Central memory CD8-positive, alpha-beta T cell (primary cell): Measurements from ENCODE around the gene CSNK2A2.

Experiments
- ATAC-seq: fragments of 150-1000 bp; cut with Tn5 transposase; replicated peaks from 2 replicates; pipeline ENCODE4 v1.10.0; 2022; ENCODE audit warnings: mild to moderate bottlenecking, moderate FRiP score, moderate number of reproducible peaks; ENCODE audit not compliant: poor library complexity, severe bottlenecking; ENCODE audit errors: extremely low read depth
- DNase-seq, 2 donors: peaks; one replicate each; pipeline ENCODE4 v3.0.0; 2021; ENCODE audit warnings: low spot score in 2 of 2
- H3K27ac Mint-ChIP-seq: one replicate; pipeline ENCODE4 v1.8.0; 2022; ENCODE audit warnings: low read depth, mild to moderate bottlenecking, moderate library complexity, mixed read lengths
- H3K27me3 Mint-ChIP-seq: one replicate; pipeline ENCODE4 v1.8.0; 2022; ENCODE audit warnings: mixed read lengths
- H3K36me3 Mint-ChIP-seq: one replicate; pipeline ENCODE4 v1.8.0; 2022; ENCODE audit warnings: mild to moderate bottlenecking, moderate library complexity, mixed read lengths; ENCODE audit not compliant: insufficient read depth
- H3K4me1 Mint-ChIP-seq: one replicate; pipeline ENCODE4 v1.8.0; 2022; ENCODE audit warnings: mixed read lengths
- H3K4me3 Mint-ChIP-seq: one replicate; pipeline ENCODE4 v1.8.0; 2022; ENCODE audit warnings: mild to moderate bottlenecking, moderate library complexity, mixed read lengths
- H3K9me3 Mint-ChIP-seq: one replicate; pipeline ENCODE4 v1.8.0; 2022; ENCODE audit warnings: mixed read lengths

The CSNK2A2 gene

DNA sequence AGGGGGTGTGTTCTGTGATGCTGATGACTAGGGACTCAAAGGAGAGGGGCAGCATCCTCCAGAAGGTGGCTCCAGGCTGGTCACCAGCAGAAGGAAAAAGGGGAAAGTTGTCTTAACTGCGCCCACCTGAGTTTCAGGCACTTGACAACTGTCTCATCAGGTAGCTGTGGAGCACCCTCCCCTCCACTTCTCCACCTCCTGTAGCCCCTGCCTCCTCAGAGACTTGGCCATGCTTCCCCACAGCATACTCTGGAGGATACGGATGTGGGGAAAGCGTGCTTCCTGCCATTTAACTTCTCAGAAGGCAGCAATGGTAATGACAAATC is 86.6 kb downstream of the CSNK2A2 start:
- Mint-ChIP-seq H3K27me3 (no peaks in the 10 kb centered on the region), H3K36me3 (peaks cover 33% of the 10 kb centered on the region), H3K4me3 (no peak overlapping the region), H3K9me3 (no peaks in the 10 kb centered on the region), H3K27ac (no peak overlapping the region), H3K4me1 (no peaks in the 10 kb centered on the region)
- DNase-seq, result no peak
- ATAC-seq, result no peak

DNA sequence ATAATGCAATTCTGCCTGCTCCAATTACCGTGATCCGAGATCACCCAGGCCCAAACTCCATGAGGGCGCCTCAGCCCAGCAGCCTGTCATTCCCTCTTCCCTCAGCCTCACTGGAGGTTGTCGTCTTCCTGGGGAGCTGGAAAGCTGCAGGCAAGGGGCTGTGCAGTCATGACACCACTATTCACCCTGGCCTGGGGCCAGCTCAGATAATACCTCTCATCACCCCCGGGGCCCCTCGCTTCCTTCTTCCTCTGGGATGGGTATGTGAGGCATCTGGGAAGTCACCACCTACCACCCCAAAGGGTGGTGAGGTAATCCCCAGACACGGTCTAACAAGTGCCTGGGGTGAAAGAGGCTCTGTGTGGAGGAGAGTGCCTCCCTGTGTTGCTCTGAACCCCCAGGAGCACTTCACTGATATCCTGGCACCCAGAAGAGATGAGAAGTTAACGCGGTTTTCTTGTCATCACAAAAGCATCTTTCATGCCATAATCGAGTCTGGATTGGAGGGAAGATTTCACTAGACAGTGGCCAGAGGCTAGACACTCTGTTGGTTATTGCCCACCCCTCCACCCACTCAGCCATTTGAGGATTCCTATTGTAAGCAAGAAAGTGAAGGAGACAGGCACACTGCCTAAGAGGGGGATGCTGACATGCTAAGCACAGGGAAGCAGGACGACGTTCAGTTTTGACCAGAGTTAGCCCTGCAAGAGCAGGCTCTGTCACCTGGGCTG is 87.2 kb downstream of the CSNK2A2 start:
- H3K4me3 Mint-ChIP-seq, result no peak overlapping the region
- H3K27ac Mint-ChIP-seq, result no peak overlapping the region
- ATAC-seq (no peak), DNase-seq (no peak)
- H3K36me3 Mint-ChIP-seq, result peaks cover 33% of the 10 kb centered on the region
- H3K27me3 Mint-ChIP-seq, result no peaks in the 10 kb centered on the region
- no peaks in the 10 kb centered on the region for H3K9me3 Mint-ChIP-seq
- H3K4me1 Mint-ChIP-seq, result no peaks in the 10 kb centered on the region

- Mint-ChIP-seq H3K27me3 (no peaks in the 10 kb centered on the region), H3K9me3 (no peaks in the 10 kb centered on the region), H3K27ac (no peak overlapping the region), H3K36me3 (peaks cover 25% of the 10 kb centered on the region), H3K4me3 (no peak overlapping the region), H3K4me1 (no peaks in the 10 kb centered on the region)
- DNase-seq (no peak), ATAC-seq (no peak)
These were observed 88.0 kb downstream of the CSNK2A2 start for GRCh38 chr16:58109881-58110280.

- Mint-ChIP-seq H3K27ac (no peak overlapping the region), H3K4me3 (no peak overlapping the region), H3K36me3 (peaks cover 21% of the 10 kb centered on the region), H3K9me3 (no peaks in the 10 kb centered on the region), H3K27me3 (no peaks in the 10 kb centered on the region), H3K4me1 (no peaks in the 10 kb centered on the region)
- ATAC-seq (no peak), DNase-seq (no peak)
These were observed 88.6 kb downstream of the CSNK2A2 start for GRCh38 chr16:58109330-58109729.
